Activated naive CD8-positive, alpha-beta T cell treated with anti-CD3 and anti-CD28 coated beads for 36 hours (primary cell): ENCODE results near the gene DIDO1. TPM values are rescaled to one million over a fixed set of nuclear protein-coding genes. Genes with fewer than 3 reads are reported as not detected.
"Not testable (repeated sequence)": the region's sequence is repeated elsewhere in the genome, so short reads cannot be mapped to it uniquely, and the experiment has no call there.

Experiments used
- DNase-seq: peaks from one replicate; pipeline ENCODE4 v3.0.0; 2021
- H3K27ac Mint-ChIP-seq: one replicate; pipeline ENCODE4 v1.8.0; 2022; ENCODE audit warnings: mild to moderate bottlenecking, moderate library complexity, mixed read lengths
- H3K27me3 Mint-ChIP-seq: one replicate; pipeline ENCODE4 v1.8.0; 2022; ENCODE audit warnings: mild to moderate bottlenecking, mixed read lengths
- H3K36me3 Mint-ChIP-seq: one replicate; pipeline ENCODE4 v1.8.0; 2021; ENCODE audit warnings: mild to moderate bottlenecking, mixed read lengths
- H3K4me1 Mint-ChIP-seq: one replicate; pipeline ENCODE4 v1.8.0; 2021; ENCODE audit warnings: mixed read lengths
- H3K4me3 Mint-ChIP-seq: one replicate; pipeline ENCODE4 v1.8.0; 2022; ENCODE audit warnings: mild to moderate bottlenecking, moderate library complexity, mixed read lengths
- H3K9me3 Mint-ChIP-seq: one replicate; pipeline ENCODE4 v1.8.0; 2022; ENCODE audit warnings: mixed read lengths
- total RNA-seq, 2 experiments: library from RNA; stranded (reverse); gene quantifications; one replicate each; pipeline ENCODE4 v1.2.3, GENCODE V29; 2021

DIDO1 gene
- total RNA-seq, 2 experiments from 2014 or later = 46.3 to 47.2 TPM

DNA sequence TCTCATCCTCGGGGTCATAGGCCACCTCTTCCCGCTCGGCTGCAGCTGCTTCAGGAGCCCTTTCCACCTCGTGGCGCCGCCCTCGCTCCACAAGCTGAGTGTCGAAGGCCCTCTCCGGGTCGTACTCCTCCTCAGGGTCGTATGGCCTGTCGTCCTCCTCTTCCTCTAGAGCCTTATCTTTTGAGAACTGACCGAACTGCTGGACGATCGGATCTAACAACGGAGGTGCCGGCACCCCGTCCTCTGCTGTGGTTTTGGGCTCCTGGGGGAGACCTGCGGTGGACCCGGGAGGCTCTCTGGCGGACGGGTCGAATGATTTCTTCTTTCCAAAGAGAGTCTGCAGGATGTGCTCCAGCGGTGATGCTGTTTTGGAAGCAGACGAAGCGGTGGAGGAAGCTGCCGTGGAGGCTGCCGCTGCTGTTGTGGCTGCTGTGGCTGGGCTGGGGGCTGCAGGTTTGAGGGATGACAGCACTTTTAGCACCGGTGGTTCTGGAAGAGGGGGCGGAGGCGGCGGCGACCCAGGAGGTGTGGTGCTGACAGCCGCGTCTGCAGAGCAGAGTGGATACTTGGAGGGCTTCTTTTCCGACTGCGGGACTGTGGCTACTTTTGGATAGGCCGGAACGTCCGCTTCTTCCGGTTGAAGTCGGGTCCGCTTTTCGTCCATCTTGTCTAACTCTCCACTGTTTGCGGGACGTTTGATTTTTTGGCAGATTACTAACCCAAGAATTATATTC is 44.5 kb downstream of the DIDO1 start:
- Mint-ChIP-seq H3K4me3 (no peak overlapping the region), H3K27me3 (no peaks in the 10 kb centered on the region), H3K9me3 (no peaks in the 10 kb centered on the region), H3K4me1 (peaks cover 3% of the 10 kb centered on the region), H3K27ac (no peak overlapping the region), H3K36me3 (peaks cover 5% of the 10 kb centered on the region)
- DNase-seq = no peak

DNA sequence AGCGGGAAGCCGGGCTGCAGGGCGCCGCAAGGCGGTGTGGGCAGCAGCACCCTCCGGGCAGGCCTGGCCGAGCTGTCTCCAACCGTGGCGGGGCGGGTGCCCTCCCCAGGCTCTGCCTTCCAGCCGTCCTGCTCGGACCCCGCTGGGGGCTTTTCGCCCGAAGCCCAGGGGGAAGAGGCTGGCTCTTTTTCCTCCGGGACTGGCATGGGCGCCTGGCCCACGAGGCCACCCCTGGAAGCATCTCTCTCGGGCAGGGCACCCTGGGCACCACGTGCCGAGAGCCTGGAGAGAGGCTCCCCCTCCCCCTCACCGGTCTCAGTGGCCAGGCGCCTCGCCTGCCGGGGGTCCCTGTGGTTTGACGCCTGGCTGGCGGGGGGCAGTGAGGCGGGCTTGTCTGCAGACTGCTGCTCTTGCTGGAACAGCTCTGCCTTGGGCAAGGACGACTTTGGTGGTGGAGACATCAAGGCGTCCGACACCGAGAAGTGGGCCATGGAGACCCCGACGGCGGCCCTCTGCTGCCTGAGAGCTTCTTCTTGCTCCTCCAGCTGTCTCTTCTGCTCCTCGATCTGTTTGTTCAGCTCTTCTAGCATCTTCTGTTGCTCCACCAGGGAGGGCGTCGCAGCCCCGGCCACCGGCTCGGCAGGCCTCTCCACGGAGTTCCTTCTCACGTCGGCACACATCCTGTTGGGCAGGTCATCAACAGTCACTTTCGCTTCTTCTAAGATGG is 45.2 kb downstream of the DIDO1 start:
- Mint-ChIP-seq H3K27ac (peak overlapping the region; percentile 26), H3K27me3 (no peaks in the 10 kb centered on the region), H3K4me1 (peaks cover 2% of the 10 kb centered on the region), H3K4me3 (no peak overlapping the region), H3K9me3 (no peaks in the 10 kb centered on the region), H3K36me3 (peaks cover 2% of the 10 kb centered on the region)
- no peak for DNase-seq

DNA sequence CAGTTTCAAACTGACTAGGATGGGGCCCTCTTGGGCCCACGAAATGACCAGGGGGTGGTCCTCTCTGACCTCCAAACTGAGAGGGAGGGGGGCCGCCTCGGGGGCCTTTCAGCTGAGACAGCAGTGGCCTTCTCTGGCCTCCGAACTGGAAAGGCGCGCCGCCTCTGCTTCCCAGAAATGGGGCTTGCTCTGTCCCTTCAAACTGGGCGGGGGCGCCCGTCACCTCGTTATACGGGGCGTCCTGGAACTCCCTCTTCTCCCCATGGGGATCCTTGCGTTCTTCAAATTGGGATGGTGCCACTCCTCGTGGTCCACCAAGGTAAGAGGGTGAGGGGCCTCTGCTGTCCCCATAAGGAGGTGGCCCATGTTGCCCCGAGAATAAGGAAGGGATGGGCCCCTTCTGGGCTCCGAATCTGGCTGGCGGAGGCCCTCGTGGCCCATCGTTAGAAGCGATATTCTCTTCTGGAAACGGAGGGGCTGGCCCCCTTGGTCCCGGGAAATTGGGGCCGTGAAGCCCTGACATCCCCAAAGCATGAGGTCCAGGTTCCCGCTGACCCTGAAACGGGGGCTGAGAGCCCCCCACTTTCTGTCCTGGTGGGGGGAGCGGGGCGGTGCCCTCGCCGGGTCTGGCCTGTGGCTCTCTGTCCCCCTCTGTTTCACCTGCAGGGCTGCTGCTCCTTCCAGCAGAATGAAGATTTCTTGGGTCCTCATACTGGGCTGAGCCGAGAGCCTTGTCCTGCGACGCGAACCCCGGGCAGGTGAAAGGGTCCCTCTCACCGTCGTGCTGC is 46.0 kb downstream of the DIDO1 start:
- H3K36me3 Mint-ChIP-seq = peaks cover 2% of the 10 kb centered on the region
- no peak overlapping the region for H3K4me3 Mint-ChIP-seq
- H3K27ac Mint-ChIP-seq = no peak overlapping the region
- H3K4me1 Mint-ChIP-seq = peaks cover 2% of the 10 kb centered on the region
- no peak for DNase-seq
- H3K27me3 Mint-ChIP-seq = no peaks in the 10 kb centered on the region
- H3K9me3 Mint-ChIP-seq = no peaks in the 10 kb centered on the region

DNA sequence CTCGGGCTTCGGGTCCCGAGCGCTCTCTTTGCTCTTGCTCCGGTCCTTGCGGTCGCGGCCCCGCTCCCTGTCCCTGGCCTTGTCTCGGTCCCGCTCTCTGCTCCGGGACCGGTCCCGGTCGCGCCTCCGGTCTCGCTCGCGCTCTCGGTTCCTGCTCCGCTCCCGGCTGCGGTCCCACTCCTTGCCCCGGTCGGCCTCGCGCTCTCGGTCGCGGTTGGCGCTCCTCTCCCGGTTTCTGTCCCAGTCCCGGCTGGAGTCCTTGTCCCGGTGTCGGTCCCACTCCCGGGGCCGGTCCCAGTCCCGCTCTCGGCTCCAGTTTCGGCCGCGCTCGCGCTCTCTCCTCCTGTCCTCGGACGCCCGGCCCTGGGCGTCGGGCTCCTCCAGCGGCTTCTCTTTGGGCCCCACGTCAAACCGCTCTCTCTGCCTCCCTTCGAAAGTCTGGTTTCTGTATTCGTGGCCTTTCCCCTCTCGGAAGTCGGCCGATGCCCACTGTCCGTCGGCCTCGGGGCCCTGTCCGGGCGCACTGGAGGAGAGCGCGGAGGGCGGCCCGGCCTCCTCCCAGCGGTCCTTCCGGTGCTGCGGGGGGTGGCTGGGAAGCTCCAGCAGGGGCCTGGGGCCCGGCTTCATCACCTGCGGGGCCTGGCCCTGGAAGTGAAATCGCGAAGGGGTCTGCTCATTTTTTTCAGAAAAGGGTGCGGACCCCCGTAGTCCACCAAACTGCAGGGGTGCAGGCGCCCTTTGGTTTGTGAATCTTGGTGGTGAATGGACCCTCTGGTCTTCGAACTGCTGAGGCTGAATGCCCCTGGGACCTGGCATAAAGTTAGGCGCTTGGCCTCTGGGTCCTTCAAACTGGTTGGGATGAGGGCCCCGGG is 46.8 kb downstream of the DIDO1 start:
- DNase-seq = no peak
- H3K4me1 Mint-ChIP-seq = peaks cover 4% of the 10 kb centered on the region
- no peak overlapping the region for H3K27ac Mint-ChIP-seq
- peaks cover 2% of the 10 kb centered on the region for H3K36me3 Mint-ChIP-seq
- no peaks in the 10 kb centered on the region for H3K9me3 Mint-ChIP-seq
- H3K27me3 Mint-ChIP-seq = no peaks in the 10 kb centered on the region
- H3K4me3 Mint-ChIP-seq = no peak overlapping the region

DNA sequence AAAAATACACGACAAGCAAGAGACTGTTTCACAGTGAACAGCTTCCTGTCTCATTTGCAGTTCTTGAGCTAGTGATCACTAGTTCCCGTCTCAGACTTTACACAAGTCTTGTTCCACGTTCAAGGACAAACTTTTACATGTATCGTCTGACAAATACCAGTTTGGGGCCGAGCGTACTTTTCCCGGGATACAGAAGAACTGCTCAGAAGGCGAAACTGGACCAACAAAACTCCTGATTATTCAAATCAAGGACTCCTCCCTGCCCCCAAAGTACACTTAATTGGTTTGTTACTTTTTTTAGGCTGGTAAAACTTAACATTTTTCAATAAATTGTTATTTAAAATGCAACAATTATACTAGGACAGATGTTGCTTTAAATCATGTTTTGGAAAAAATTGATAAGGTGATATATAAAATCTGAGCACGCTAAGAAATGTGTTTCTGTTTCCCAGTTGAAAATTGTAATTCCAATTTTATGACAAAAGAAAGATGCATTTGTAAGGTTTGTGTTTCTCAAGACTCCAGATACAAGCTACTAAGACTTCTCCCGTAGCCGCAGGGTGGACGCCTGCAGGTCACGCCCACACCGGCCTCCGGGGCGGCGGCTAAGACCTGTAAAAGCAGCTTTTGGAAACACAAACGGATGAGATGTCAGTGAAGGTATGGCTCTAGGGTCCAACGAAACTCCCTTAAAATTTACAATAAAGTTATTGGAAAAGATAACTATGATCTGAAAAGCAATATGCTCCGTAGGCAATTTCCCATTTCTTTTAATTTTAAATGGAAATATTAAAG is 47.9 kb downstream of the DIDO1 start:
- Mint-ChIP-seq H3K9me3 (no peaks in the 10 kb centered on the region), H3K4me3 (no peak overlapping the region), H3K4me1 (peaks cover 12% of the 10 kb centered on the region), H3K36me3 (peaks cover 2% of the 10 kb centered on the region), H3K27me3 (no peaks in the 10 kb centered on the region), H3K27ac (no peak overlapping the region)
- no peak for DNase-seq

DNA sequence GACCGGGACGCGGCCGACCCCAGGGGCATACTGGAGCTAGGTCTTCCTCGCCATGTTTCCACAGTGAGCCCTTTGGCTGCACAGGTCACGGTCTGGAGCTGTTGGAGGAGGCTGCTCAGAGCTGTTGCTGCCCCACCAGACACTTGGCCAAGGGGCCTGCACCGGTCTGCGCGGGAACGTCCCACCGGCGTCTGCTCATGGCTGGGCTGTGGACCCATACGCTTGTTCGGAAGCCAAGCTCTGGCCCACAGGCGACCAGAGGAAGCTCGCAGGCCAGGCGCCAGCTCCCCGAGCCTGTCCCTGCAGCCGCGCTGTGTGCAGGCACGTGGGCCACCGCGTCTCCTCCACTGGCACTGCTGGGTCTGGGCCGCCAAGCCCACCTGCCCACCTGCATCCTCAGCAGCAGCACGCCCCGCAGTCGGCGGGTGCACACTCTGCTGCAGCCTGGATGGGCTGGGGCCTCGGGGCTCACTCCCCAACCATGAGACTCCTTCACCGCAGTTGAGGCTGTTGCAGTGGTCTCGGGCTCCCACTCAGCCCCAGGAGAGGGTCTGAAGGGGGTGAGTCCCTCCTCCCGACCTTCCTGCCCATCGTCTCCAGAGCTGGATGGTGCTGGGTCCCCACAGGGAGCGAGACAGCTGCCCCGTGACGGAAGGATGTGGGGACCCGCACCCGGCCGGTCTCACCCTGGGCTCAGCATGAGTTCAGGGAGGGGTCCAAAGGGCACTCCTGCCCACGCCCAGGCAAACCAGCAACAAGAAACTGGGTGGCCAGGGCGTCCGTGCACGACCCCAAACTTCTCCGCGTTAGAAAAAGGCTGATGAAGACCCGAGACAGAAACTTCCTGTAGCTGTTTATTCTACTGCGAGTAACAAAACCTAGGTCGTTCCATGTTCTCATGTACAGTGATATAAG is 49.1 kb downstream of the DIDO1 start:
- Mint-ChIP-seq H3K4me3 (no peak overlapping the region), H3K9me3 (no peaks in the 10 kb centered on the region), H3K27ac (peak overlapping the region; percentile 21)

DNA sequence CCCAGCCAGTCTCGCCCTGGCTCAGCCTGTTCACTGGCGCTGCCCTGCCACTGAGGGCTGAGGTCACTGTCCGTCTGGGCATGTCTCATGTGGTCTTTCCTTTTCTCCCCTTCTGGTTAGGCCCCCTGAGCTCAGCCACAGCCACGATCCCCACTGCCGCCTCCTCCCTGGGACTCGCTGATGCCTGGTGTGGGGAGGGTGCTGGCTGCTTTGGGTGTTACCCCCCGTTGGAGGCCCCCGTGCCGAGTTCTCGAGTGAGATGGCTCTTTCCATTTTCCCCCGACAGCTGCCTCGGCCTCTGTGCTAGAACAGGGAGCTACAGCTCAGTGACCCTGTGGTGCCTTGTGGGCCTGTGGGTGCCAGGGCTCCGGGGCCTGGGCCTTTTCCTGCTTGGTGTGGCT is 49.8 kb downstream of the DIDO1 start:
- H3K4me3 Mint-ChIP-seq = no peak overlapping the region
- DNase-seq = no peak
- no peaks in the 10 kb centered on the region for H3K9me3 Mint-ChIP-seq
- peaks cover 13% of the 10 kb centered on the region for H3K4me1 Mint-ChIP-seq
- no peaks in the 10 kb centered on the region for H3K27me3 Mint-ChIP-seq
- H3K36me3 Mint-ChIP-seq = peaks cover 2% of the 10 kb centered on the region
- H3K27ac Mint-ChIP-seq = peak overlapping the region; percentile 21

More for the DNA sequence above, 49.1 kb downstream of the DIDO1 start:
- Mint-ChIP-seq H3K27me3 (no peaks in the 10 kb centered on the region), H3K4me1 (peaks cover 13% of the 10 kb centered on the region), H3K36me3 (peaks cover 2% of the 10 kb centered on the region)
- DNase-seq = no peak

DNA sequence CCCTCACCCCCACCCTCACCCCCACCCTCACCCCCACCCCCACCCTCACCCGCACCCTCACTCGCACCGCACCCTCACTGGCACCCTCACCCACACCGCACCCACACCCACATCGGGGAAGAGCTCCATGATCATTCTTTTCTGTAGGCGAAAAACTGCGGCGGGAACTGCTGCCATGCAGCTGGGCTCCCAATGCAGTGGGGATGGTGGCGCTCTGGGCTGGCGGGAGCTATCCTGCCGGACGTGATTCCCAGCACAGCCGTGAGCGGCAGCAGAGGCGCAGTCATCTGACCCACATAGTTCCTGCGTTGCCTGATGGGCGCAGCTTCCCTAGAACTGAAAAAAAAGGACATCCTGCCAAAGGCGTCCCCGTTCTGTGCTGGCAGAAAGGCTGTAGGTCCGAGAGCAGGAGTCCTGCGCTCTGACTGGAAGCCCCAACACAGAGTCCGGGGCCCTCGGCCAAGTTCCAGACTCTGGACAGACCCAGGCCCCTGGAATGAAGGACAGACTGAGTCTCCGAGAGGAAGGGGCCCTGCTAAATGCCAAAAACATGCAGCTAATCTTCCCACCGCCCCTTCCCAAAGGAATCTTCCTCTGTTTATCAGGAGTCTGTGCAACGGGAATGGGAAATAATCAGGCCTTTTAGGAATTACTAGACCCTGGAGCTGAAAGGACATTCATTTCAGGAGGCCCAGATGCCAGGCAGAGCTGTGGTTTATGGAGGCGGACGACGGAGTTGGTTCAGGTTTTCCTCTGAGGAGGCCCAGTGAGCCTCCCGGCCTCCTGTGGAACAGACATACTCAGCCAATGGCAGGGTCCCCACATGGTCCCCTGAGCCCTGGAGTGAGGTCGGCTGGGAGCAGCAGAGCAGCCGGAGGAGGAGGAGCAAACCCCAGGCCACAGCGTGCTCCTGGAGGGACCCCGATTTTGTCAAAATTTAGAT is 50.6 kb downstream of the DIDO1 start:
- Mint-ChIP-seq H3K9me3 (no peaks in the 10 kb centered on the region), H3K4me1 (peaks cover 13% of the 10 kb centered on the region), H3K27me3 (no peaks in the 10 kb centered on the region), H3K4me3 (no peak overlapping the region), H3K36me3 (no peaks in the 10 kb centered on the region), H3K27ac (no peak overlapping the region)
- no peak for DNase-seq

DNA sequence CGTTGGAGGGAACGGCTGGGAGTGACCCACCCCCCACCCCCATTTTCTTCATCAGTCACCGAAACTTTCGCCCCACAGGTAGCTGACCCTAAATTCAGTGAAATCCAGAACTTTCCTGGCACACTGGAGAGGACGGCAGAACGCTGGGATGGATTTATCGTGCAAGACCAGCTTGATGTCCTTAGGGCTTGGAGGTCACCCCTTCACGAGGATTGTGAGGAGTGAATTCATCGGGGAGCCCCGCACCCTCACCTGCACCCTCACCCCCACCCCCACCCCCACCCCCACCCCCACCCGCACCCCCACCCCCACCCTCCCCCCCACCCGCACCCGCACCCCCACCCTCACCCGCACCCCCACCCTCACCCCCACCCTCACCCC is 51.4 kb downstream of the DIDO1 start:
- Mint-ChIP-seq H3K36me3 (no peaks in the 10 kb centered on the region), H3K4me3 (no peak overlapping the region)

DNA sequence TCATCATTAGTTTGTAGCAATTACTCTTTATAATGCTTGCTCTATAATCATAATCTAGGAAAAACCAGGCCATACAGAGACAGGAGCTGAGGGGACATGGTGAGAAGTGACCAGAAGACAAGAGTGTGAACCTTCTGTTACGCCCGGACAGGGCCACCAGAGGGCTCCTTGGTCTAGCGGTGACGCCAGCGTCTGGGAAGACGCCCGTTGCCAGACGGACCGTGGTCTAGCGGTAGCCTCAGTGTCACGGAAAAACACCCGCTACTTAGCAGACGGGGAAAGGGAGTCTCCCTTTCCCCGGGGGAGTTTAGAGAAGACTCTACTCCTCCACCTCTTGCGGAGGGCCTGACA is 52.6 kb downstream of the DIDO1 start:
- peak; percentile 42 for DNase-seq
- not testable (repeated sequence) for H3K27ac Mint-ChIP-seq, H3K4me3 Mint-ChIP-seq, H3K9me3 Mint-ChIP-seq, H3K27me3 Mint-ChIP-seq, H3K36me3 Mint-ChIP-seq
- H3K4me1 Mint-ChIP-seq = peaks cover 13% of the 10 kb centered on the region

More for the DNA sequence above, 51.4 kb downstream of the DIDO1 start:
- no peaks in the 10 kb centered on the region for H3K9me3 Mint-ChIP-seq
- no peak for DNase-seq
- H3K27me3 Mint-ChIP-seq = no peaks in the 10 kb centered on the region
- peaks cover 13% of the 10 kb centered on the region for H3K4me1 Mint-ChIP-seq
- H3K27ac Mint-ChIP-seq = no peak overlapping the region

DNA sequence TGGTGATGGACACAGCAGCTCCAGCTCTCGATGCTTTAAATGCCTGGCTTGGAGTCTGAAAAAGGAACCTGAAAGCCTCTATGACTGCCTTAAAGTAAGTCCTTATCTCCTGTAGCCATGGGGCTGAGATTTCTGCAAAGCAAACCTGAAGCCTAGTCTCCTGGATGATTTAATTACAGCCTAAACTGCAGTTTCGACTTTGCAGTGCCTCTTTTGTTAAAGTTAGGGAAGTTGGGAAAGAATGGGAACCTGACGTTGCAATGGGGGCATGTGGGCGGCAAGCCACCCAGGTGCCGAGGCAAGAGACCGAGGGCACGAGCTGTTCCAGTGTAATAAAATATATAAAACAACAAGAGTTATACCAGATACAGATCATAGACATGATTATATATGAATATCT is 53.0 kb downstream of the DIDO1 start:
- H3K36me3 Mint-ChIP-seq = no peaks in the 10 kb centered on the region
- DNase-seq = no peak
- peaks cover 13% of the 10 kb centered on the region for H3K4me1 Mint-ChIP-seq
- no peak overlapping the region for H3K4me3 Mint-ChIP-seq
- H3K9me3 Mint-ChIP-seq = no peaks in the 10 kb centered on the region
- H3K27ac Mint-ChIP-seq = no peak overlapping the region
- H3K27me3 Mint-ChIP-seq = no peaks in the 10 kb centered on the region

DNA sequence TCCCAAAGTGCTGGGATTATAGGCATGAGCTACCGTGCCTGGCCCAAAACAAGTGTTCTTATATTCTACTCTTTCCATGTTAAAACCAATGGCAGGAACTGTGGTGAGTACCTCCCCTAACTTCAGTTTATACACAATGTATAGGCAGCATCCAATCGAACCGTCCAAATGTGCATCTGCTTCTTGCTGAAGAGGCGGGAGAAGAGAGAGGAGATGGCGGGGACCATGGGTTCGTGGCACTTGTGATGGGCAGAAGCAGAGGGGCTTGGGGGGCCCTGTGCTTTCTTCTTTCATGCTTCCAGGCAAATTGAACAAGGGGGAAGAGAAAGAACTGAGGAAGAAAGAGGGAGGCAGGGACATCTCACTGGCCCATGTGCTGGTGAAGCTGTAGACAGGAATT is 53.4 kb downstream of the DIDO1 start:
- H3K4me3 Mint-ChIP-seq = no peak overlapping the region
- H3K36me3 Mint-ChIP-seq = no peaks in the 10 kb centered on the region
- no peak overlapping the region for H3K27ac Mint-ChIP-seq
- DNase-seq = no peak
- no peaks in the 10 kb centered on the region for H3K9me3 Mint-ChIP-seq
- no peaks in the 10 kb centered on the region for H3K27me3 Mint-ChIP-seq
- H3K4me1 Mint-ChIP-seq = peaks cover 13% of the 10 kb centered on the region
